Measurements from ENCODE around the gene ACBD6.

The ACBD6 gene

GRCh38 chr1:180268556-180269075 lies 233.8 kb downstream of the ACBD6 start:
- no peak for DNase-seq

GRCh38 chr1:180267761-180268555 lies 234.4 kb downstream of the ACBD6 start:
- no peak for DNase-seq

GRCh38 chr1:180267211-180267561 lies 235.2 kb downstream of the ACBD6 start:
- DNase-seq = no peak

GRCh38 chr1:180266275-180267210 lies 235.8 kb downstream of the ACBD6 start:
- DNase-seq = no peak

- no peak for DNase-seq
Observed at GRCh38 chr1:180265871-180266270, 236.5 kb downstream of the ACBD6 start.

GRCh38 chr1:180265201-180265600 lies 237.2 kb downstream of the ACBD6 start:
- DNase-seq = no peak

- DNase-seq = no peak
Observed at GRCh38 chr1:180264595-180264994, 237.8 kb downstream of the ACBD6 start.

GRCh38 chr1:180262628-180263488 lies 239.5 kb downstream of the ACBD6 start:
- DNase-seq = peak; percentile 22

GRCh38 chr1:180261524-180262155 lies 240.7 kb downstream of the ACBD6 start:
- peak; percentile 16 for DNase-seq

- no peak for DNase-seq
Observed at GRCh38 chr1:180261030-180261429, 241.3 kb downstream of the ACBD6 start.

- no peak for DNase-seq
Observed at GRCh38 chr1:180260541-180260940, 241.8 kb downstream of the ACBD6 start.

GRCh38 chr1:180259431-180260338 lies 242.7 kb downstream of the ACBD6 start:
- no peak for DNase-seq

GRCh38 chr1:180258935-180259334 lies 243.4 kb downstream of the ACBD6 start:
- DNase-seq = no peak

GRCh38 chr1:180258290-180258689 lies 244.1 kb downstream of the ACBD6 start:
- DNase-seq = no peak

GRCh38 chr1:180257486-180257885 lies 244.9 kb downstream of the ACBD6 start:
- no peak for DNase-seq

GRCh38 chr1:180257028-180257386 lies 245.4 kb downstream of the ACBD6 start:
- no peak for DNase-seq

- no peak for DNase-seq
Observed at GRCh38 chr1:180256341-180257027, 245.9 kb downstream of the ACBD6 start.

- peak; percentile 33 for DNase-seq
Observed at GRCh38 chr1:180255536-180256340, 246.6 kb downstream of the ACBD6 start.

GRCh38 chr1:180254854-180255253 lies 247.5 kb downstream of the ACBD6 start:
- no peak for DNase-seq

- DNase-seq = no peak
Observed at GRCh38 chr1:180254496-180254819, 247.9 kb downstream of the ACBD6 start.
